Left renal pelvis (tissue), 4 donors: Measurements from ENCODE around the gene NFATC2. TPM values are rescaled to one million over a fixed set of nuclear protein-coding genes. Genes with fewer than 3 reads are reported as not detected.

Experiments
- DNase-seq, 4 donors: peaks; one replicate each; pipeline ENCODE4 v3.0.0-alpha.2; 2013; ENCODE audit warnings: low read depth in 4 of 4, low spot score in 3 of 4
- polyA plus RNA-seq, 4 donors: library from polyadenylated mRNA; unstranded; fragments of 120-200 nt; gene quantifications; one replicate each; pipeline ENCODE4 v1.2.1, GENCODE V29; 2013; ENCODE audit not compliant: insufficient read length in 4 of 4

Gene NFATC2
- polyA plus RNA-seq, 4 donors, result 2.0 to 3.4 (median 2.3) TPM

- no peak for DNase-seq
Measured at GRCh38 chr20:51401496-51401895, 141.0 kb downstream of the NFATC2 start.

DNA sequence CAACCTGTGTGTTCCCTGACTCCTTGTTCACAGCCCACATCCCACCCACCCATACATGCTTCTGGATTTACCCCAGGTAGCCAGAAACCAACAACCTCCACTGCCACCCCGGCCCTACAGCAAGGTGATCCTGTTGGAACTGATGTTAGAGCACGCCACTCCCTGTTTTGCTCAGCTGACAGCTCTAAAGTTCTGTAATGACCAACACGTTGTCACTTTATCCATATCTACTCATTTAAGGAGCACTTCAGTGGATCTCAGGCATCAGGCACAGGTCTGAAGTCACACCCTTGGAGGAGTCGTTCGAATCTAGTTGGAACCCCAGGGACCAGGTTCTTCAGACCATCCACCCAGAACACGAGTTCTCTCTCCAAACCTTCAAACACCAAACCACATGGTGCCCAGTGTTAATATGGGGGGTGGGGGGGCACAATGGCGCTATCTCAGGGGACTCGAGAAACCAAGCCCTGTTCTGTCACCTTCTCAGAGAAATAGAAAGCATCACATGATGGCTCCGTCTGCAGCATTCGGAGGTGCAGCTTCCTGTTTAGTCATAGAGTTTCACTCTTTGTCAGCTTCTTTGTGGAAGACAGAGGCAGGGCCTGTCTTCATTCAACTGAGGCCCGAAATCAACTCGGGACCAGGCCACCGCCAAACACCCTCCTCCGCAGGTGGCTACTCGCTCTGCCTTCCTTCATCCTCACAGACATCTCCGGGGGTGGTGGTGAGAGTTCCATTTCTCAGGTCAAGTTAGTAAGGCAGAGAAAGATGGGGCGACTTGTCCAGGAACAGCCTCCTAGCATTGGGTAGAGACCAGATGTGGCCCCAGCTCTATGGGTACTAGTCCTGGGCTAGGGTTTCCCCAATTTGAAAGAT is 142.2 kb downstream of the NFATC2 start:
- no peak for DNase-seq

GRCh38 chr20:51399006-51399890 is 143.3 kb downstream of the NFATC2 start:
- no peak for DNase-seq

DNA sequence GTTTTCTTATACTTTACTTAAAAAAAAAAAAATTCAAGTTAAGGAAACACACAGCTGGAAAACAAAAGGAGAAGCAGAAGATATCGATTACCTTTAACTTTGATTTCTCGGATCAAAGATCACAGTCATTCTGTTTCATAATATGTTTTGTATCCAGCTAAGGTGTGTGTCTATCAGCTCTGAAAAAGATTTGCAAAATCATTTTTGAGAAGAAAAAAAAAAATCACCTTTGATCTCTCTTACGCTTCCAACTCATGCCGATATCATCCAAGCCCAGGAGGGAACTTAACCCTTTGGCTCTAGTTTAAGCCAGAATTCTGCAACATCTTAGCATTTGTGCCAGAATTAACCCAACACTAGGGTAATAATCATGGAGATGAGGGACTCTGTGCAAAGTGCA is 144.0 kb downstream of the NFATC2 start:
- DNase-seq, result no peak

DNA sequence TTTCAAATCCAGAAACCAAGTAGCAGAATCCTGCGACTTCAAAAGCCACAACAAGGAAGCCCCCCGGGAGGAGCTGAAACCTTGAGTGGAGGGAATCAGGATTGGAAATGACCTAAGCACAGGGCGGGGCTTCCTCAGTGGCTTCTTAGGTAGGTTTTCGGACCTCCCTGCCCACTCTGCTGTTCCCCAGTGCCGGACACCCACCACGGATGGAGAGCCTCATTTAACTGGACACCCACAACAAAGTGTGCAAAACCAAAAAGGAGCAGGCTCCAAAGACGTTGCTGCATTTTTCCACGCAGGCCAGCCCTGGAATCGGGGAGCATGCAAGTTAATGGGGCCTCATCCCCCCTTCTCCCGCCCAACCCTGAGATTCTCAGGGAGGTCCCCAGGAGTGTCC is 144.4 kb downstream of the NFATC2 start:
- no peak for DNase-seq

GRCh38 chr20:51397137-51397536 is 145.4 kb downstream of the NFATC2 start:
- DNase-seq, result no peak

DNA sequence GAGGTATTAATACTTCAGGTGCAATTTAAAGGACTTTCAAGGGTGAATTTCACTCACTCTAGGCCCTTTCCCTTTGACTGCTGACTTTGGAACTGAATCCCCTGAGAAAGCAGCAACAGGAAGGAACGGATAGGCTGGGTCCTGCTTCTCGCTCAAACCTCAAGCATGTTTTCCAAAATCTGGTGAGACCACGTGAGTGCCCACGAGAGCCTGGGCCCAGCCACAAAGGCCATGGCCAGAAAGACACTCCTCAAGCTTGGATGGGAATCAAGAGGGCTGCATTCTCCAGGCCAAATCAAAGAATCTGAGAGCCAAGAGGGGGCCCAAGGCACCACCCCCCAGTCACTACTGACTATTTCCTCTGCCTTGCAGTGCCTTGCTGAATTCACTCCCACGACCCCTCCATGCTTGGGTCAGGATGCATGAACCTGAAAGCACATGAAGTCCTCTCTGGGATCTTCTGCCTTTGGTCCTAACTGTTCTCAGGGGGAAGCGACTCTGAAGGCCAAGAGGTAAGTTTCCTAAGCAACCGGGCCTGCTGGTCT is 146.1 kb downstream of the NFATC2 start:
- DNase-seq, result no peak

DNA sequence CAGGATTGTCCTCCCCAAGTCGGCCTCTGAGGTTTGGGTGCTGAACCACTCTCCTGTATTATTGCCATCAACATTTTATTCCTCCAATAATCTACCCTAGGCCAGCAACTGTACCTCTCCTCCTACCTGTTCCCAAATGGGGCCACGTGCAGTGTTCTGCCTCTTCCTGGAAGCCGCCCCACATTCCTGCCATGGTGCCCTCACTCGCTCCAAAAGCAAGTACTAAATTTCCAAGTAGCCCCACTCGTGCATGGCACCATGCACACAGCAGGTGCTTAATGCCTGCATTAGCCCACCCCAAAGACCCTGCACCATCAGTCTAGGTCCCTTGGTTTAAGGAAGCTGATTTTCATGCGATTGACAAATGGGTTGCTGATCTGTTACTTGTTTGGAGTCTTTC is 147.8 kb downstream of the NFATC2 start:
- no peak for DNase-seq

DNA sequence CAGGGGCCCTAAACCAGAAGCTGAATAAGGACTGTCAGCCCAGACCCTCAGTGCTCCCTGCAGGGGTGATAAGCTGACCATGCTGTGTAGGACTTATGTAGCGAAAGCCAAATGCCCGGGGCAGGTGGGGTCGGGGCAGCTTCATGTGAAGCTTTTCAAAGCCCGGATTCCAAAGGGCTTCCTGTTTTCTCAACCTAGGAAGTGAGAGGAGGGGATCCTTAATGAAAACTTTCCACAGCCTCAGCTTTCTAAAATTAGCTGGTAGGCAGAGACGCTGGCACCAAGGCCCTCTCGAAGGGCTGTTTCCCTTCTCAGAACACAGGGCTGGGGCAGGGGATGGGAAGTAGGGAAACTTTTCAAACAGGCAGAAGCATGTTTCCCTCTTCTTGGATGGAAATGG is 148.9 kb downstream of the NFATC2 start:
- DNase-seq, result no peak

DNA sequence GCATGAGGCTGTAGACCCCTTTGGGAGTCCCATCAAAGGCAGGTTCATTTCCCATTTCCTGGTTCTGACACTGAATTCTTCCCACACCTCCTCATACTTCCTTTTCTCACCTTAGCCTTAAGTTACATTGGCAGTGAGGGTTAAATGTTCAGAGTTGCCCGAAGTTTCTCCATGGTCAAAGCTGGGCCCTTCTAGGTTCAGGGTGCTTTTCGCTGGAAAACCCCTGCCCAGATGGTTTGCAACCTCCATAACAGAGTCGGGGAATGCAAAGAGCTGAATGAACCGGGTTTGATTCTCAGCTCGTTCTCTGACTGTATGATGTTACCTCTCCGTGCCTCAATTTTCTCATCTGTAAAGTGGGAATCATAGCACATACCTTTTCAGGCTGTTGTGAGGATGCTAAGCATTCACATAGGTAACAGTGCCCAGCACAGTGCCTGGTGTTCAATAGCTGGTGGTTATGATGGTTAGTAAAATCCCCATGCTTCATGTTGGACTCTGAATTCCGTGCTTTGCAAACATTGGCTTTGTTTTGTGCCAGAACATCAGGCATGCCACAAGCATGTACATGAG is 149.8 kb downstream of the NFATC2 start:
- DNase-seq, result no peak

DNA sequence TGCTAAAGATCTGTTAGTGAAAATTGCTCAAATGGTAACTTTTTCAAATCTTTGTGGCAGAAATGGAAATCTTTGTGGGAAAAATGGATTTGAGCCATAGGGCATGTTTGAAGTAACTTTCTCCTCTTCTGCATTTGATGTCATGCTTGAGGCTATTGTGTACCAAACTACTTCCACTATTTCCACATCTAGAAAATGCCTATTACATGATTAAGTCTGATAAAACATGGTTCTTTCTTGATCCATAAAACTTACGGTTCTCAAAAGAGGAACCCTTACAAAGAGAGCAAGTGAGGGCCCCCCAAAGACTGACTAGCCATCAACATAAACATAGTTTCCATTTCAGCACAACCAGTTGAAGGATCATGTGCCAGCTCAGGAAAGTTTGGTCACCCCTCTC is 150.6 kb downstream of the NFATC2 start:
- DNase-seq, result no peak

- DNase-seq, result no peak
Measured at GRCh38 chr20:51389543-51390264, 152.8 kb downstream of the NFATC2 start.

GRCh38 chr20:51388756-51389542 is 153.6 kb downstream of the NFATC2 start:
- DNase-seq, result no peak

DNA sequence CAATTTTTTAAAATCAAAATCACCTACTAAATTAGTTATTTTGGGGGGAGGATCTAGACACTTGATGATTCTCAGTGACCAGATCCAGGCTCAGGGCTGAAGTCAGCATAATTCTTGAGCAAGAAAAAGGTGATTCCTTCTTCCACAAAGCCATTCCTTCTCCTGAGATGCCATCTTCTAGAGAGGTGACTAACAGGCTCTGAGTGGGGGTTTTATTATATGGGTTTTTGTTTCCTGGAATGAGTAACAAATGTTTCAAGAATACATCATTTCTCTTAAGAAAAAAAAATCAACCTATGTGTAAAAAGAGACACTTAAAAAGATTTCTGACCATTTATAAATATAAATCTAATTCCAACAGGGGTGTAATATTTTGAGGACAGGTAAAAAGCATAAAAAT is 154.3 kb downstream of the NFATC2 start:
- no peak for DNase-seq

DNA sequence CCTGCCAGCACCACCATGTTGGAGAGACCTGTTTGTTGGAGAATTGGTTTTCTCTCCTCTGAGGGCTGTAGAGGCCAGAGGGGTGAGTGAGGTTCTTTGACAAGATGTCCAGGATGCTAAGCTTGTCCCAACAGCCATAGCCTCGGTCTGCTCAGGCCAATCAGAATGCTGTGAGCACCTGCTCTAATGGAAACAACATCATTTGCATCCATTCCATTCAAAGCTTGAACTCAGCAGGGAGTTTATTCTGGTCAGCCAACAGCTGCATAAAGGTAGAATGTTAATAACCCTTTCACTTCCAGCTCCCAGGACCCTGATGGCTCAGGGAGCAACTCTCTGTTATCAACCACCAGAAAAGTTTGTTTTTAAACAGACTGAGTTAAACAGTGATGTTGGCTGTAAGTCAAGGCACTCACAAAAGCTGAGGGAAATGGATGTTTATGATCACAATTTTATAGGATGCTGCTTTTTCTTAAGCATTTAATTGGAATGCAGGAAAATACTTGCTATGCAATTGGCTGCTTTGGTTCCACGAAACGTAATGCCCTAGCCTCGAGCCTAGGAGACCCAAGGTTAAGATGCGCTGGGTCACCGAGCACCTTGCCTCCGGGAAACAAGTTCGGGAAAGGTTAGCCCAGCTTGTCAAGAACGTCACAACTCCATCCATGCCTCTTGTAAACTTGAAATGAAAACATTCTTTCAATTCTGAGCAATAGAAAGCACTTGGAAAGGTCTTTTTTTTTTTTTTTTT is 155.2 kb downstream of the NFATC2 start:
- no peak for DNase-seq

DNA sequence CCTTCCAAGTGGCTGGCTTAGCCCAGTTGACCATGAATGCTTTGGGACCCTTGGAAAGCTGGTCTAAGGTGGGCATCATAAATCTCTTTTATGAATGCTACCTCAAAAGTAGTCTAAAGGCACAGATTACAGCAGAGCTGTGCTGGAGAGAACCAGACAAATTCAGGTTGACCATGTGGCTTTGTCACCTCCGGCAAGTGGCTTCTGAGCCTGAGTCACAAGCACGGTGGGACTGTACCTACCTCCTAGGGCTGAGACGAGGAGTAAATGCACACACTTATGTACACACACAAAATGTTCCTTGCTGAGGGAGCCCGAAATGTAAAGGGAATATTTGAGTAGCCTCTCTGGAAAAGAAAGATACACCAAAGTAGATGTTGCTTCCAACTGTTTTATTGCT is 155.9 kb downstream of the NFATC2 start:
- no peak for DNase-seq

- no peak for DNase-seq
Measured at GRCh38 chr20:51385646-51386530, 156.6 kb downstream of the NFATC2 start.

- no peak for DNase-seq
Measured at GRCh38 chr20:51384875-51385274, 157.6 kb downstream of the NFATC2 start.
